Psoas muscle (tissue), 8 donors: ENCODE measurements around the gene FBF1. TPM values are rescaled to one million over a fixed set of nuclear protein-coding genes. Genes with fewer than 3 reads are reported as not detected.
"Not testable (repeated sequence)": the region's sequence is repeated elsewhere in the genome, so short reads cannot be mapped to it uniquely, and the experiment has no call there.

ENCODE experiments used
- ATAC-seq, 4 donors: fragments of 200-7000 bp; cut with Tn5 transposase; one replicate each; pipeline ENCODE4 v1.9.1; 2020; ENCODE audit warnings: moderate library complexity in 3 of 4, mild to moderate bottlenecking in 2 of 4
- DNase-seq, 2 donors: peaks; one replicate each; pipeline ENCODE4 v3.0.0-alpha.2; 2020
- H3K27ac ChIP-seq: fragments of 200-600 bp; one replicate; pipeline ENCODE4 v1.8.0; 2022
- H3K27me3 ChIP-seq, 3 donors: fragments of 200-600 bp in 1 of 3; one replicate each; pipeline versions ENCODE4 v1.6.1 to v1.8.0; 2013 to 2022; ENCODE audit warnings: low read length in 2 of 3, mild to moderate bottlenecking in 2 of 3, moderate library complexity in 1 of 3; ENCODE audit not compliant: insufficient read depth in 3 of 3
- H3K36me3 ChIP-seq, 2 donors: fragments of 200-600 bp in 1 of 2; one replicate each; pipeline versions ENCODE4 v1.6.1 to v1.8.0; 2013 to 2022; ENCODE audit warnings: low read depth in 1 of 2, mild to moderate bottlenecking in 1 of 2, moderate library complexity in 1 of 2; ENCODE audit not compliant: insufficient read depth in 1 of 2
- H3K4me1 ChIP-seq: fragments of 200-600 bp; one replicate; pipeline ENCODE4 v1.8.0; 2022
- H3K4me3 ChIP-seq: fragments of 200-600 bp; one replicate; pipeline ENCODE4 v1.8.0; 2022; ENCODE audit warnings: mild to moderate bottlenecking
- H3K9me3 ChIP-seq: fragments of 200-600 bp; one replicate; pipeline ENCODE4 v1.8.0; 2022
- WGBS, 3 donors: extraction: QIAGEN DNeasy Blood & Tissue Kit; methylation state at CpG; one replicate each; pipeline versions ENCODE4 v1.1.6 to v1.1.7; 2013; 5-methylcytosine and 5-hydroxymethylcytosine counted together
- intact Hi-C, 2 donors: fragments of 100-400 bp; cut with DNase I; formaldehyde crosslinking; loops; one replicate each; pipeline versions ENCODE4 v1.11.0 to v1.14.2; 2022
- polyA plus RNA-seq, 3 donors: library from polyadenylated mRNA; stranded (reverse); fragments of 200-250 nt; gene quantifications; one replicate each; pipeline ENCODE4 v1.2.3, GENCODE V29; 2013
- total RNA-seq, 4 donors: library from RNA; stranded (reverse); fragmentation: NEBNext Ultra II Directional in 2 of 4; extraction: Animal tissue kit (Norgen Biotek cat#: 25700) in 2 of 4; gene quantifications; one replicate each; pipeline versions ENCODE4 v1.2.1 to v1.2.4, GENCODE V29; 2021 to 2023
- TF ChIP-seq, protein P1 (sequence below): fragments of 200-600 bp; IDR thresholded peaks from one replicate; pipeline ENCODE4 v1.8.0; 2022; ENCODE audit warnings: antibody characterized with exemption
- donor health status: healthy with polysubstance abuse.
- donor health status: DM: no; HTN: no; CAD: no; lungs with moderate emphysema.
- donor health status: Bipolar disorder and iron deficiency.
- donor health status: healthy.
- donor health status: DM: yes; HTN: yes; CAD: no.
- donor health status: DM: no; HTN: no; CAD: no.
- donor health status: DM: no; HTN: no; CAD: no.
- donor health status: DM: yes; HTN: yes; CAD: no.

FBF1 gene
- total and polyA plus RNA-seq, 7 donors = 1.8 to 10.4 (median 3.7) TPM

DNA sequence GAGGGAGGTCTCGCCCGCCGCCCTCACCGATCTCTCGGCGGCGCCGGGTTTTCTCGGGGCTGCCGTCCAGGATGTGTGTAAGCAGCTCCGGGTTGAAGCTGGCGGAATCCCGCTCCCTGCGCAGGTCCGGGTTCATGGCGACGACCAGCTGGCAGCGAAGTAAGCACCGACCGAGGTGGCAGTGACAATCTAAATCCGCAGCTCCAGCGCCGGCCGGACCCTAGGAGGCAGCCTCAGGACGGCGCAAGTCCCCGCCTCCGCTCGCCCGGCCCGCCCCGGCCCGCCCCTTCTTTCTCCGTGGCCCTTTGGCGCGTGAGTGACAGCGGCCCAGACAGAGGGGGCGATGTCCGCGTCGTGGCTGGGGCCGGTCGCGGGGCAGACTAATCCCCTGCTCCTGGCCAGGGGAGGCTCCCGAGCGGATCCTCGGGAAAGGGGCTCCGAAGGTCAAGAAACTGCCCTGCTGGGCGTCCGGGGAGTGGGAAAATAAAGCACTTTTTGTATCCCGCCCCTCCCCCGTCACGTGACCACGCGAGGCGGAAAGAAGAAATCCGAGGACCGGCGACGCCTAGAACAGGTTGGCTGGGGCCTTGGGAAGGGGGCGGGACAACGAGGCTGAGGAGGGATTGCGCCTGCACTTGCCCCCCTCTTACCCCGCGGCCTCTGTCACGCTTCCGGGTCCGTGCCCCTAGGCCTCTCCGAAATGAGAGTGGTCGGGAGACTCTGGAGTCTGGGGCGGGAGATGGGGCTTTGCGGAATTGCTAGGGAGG, 38.3 kb upstream of the FBF1 start, which contains the start of the genes ACOX1 and TEN1:
ACOX1 (minus strand) TSS at position 229 of the 767 bp plus-strand sequence; CDS start at position 136, 93 bp downstream.
TEN1 (plus strand) TSS at position 303 of the 767 bp plus-strand sequence. CDS start 6,953 bp downstream, outside the sequence.
- Histone ChIP-seq H3K27me3 (no peaks in the 10 kb centered on the region), H3K27ac (peak within 1 kb of the TSS; percentile 94), H3K36me3 (peaks cover 0 to 4% of the 10 kb centered on the region in 2 donors), H3K4me1 (peaks cover 31% of the 10 kb centered on the region), H3K9me3 (no peaks in the 10 kb centered on the region), H3K4me3 (peak within 1 kb of the TSS; percentile 85)
- 0% methylated on average over 56 to 72 of the region's 72 CpGs for WGBS, 3 donors
- intact Hi-C loops = loop anchor here in 1 of 2 donors (5.0 kb wide), 1 partner anchor 37 kb away; the partner anchor contains the start of gene FBF1
- ATAC-seq (peak; percentile 95 to 98 (median 96)), DNase-seq (peak; percentile 98 to 99)
- TF ChIP-seq, protein P1, sequence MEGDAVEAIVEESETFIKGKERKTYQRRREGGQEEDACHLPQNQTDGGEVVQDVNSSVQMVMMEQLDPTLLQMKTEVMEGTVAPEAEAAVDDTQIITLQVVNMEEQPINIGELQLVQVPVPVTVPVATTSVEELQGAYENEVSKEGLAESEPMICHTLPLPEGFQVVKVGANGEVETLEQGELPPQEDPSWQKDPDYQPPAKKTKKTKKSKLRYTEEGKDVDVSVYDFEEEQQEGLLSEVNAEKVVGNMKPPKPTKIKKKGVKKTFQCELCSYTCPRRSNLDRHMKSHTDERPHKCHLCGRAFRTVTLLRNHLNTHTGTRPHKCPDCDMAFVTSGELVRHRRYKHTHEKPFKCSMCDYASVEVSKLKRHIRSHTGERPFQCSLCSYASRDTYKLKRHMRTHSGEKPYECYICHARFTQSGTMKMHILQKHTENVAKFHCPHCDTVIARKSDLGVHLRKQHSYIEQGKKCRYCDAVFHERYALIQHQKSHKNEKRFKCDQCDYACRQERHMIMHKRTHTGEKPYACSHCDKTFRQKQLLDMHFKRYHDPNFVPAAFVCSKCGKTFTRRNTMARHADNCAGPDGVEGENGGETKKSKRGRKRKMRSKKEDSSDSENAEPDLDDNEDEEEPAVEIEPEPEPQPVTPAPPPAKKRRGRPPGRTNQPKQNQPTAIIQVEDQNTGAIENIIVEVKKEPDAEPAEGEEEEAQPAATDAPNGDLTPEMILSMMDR = no peak

DNA sequence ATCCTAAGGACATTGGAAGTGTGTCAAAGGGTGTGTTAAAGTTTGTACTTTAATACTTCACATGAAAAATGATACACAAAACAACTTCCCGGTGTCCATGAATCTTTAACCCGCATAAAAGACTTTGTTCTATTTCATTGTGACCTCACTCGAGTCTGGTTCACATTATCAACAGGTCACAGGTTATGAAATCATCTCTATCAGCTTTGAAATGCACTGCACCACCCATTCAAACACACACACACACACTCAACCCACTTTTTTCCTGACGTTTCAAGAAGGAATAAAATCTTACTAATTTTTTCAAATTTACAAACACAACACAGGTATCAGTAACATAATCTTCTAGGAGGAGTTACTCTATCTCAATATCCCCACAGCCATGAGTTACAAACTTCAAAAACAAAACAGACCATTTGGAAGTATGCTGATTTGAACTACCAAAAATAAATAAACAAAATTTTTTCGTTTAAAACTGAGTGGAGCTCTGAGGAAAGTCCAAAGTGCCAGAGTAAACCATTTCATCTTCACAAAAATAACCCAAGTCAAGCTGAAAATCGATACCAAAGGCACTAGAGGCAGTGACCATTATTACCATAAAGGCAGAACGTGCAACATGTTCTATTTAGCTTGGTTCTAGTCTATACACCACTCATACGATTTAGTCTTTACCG, 35.5 kb upstream of the FBF1 start:
- Histone ChIP-seq H3K4me3 (peak overlapping the region; percentile 85), H3K27me3 (no peaks in the 10 kb centered on the region), H3K4me1 (peaks cover 45% of the 10 kb centered on the region), H3K27ac (peak overlapping the region; percentile 76), H3K36me3 (peaks cover 0 to 32% of the 10 kb centered on the region in 2 donors), H3K9me3 (no peaks in the 10 kb centered on the region)
- WGBS, 3 donors = 31 to 47% (median 33%) methylated on average over 9 of the region's 9 CpGs
- intact Hi-C loops = loop anchor here in 1 of 2 donors (5.0 kb wide), 1 partner anchor 34 kb away; the partner anchor contains the start of gene FBF1
- DNase-seq (no peak), ATAC-seq (no peak)
- TF ChIP-seq, protein P1 = no peak

DNA sequence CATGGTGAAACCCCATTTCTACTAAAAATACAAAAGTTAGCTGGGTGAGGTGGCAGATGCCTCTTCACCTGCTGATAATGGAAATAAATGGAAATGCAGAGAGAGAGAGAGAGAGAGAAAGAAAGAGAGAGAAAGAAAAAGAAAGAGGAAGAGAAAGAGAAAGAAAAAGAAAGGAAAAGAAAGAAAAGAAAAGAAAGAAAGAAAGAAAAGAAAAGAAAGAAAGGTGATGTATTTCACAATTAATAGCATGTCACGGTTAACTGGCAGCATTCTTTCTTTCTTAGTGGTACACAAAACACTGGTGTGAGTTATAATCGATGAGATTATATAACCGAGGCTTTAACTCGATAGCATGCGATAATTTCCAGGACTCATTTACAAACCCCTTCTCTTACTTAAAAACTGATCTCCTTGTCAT, 34.9 kb upstream of the FBF1 start:
- peak overlapping the region; percentile 85 for H3K4me3 ChIP-seq
- no peaks in the 10 kb centered on the region for H3K9me3 ChIP-seq
- ATAC-seq (no peak), DNase-seq (no peak)
- 40 to 61% (median 43%) methylated on average over 5 of the region's 5 CpGs for WGBS, 3 donors
- peaks cover 0 to 35% of the 10 kb centered on the region in 2 donors for H3K36me3 ChIP-seq
- peak overlapping the region; percentile 76 for H3K27ac ChIP-seq
- H3K27me3 ChIP-seq = no peaks in the 10 kb centered on the region
- peaks cover 45% of the 10 kb centered on the region for H3K4me1 ChIP-seq
- TF ChIP-seq, protein P1 = no peak
- intact Hi-C loops = loop anchor here in 1 of 2 donors (5.0 kb wide), 1 partner anchor 33 kb away; the partner anchor contains the start of gene FBF1

DNA sequence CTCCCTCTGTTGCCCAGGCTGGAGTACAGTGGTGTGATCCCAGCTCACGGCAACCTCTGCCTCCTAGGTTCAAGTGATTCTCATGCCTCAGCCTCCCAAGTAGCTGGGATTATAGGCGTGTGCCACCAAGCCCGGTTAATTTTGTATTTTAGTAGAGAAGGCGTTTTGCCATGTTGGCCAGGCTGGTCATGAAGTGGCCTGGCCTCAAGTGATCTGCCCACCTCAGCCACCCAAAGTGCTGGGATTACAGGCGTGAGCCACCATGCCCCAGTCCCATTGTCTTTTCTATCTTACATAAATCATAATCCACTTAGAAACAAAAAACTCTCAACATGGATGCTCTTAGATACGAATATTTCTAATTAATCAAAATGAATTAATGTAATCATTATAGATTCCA, 34.3 kb upstream of the FBF1 start:
- peak overlapping the region; percentile 76 for H3K27ac ChIP-seq
- intact Hi-C loops = loop anchor here in 1 of 2 donors (5.0 kb wide), 1 partner anchor 33 kb away; the partner anchor contains the start of gene FBF1

More for the DNA sequence above, 34.3 kb upstream of the FBF1 start:
- peak overlapping the region; percentile 85 for H3K4me3 ChIP-seq
- ATAC-seq, DNase-seq, H3K9me3 ChIP-seq, H3K27me3 ChIP-seq: not testable (repeated sequence)
- H3K36me3 ChIP-seq = peaks cover 0 to 35% of the 10 kb centered on the region in 2 donors
- 89 to 95% (median 90%) methylated on average over 6 of the region's 6 CpGs for WGBS, 3 donors
- H3K4me1 ChIP-seq = peaks cover 39% of the 10 kb centered on the region
